ENCODE results near the gene CCNQ.

The CCNQ gene

GRCh38 chrX:153582896-153583295, 16.0 kb downstream of the CCNQ start:
- TF ChIP-seq REST (IDR thresholded peaks at IDR 0.05; ENCODE audit: insufficient read depth in 1 of 2, low read depth in 2 of 2, low read length in 2 of 2) = no peak
- TF ChIP-seq POLR2AphosphoS5 (IDR thresholded peaks at IDR 0.05; ENCODE audit: low read depth, low read length) = no peak
- TF ChIP-seq FOXP2 (optimal IDR thresholded peaks at IDR 0.05; ENCODE audit: borderline replicate concordance, extremely low read depth, extremely low read length, insufficient read depth) = no peak

GRCh38 chrX:153580700-153581386, 18.1 kb downstream of the CCNQ start:
- TF ChIP-seq FOXP2 (optimal IDR thresholded peaks at IDR 0.05; ENCODE audit: borderline replicate concordance, extremely low read depth, extremely low read length, insufficient read depth) = no peak
- no peak for TF ChIP-seq POLR2AphosphoS5 (IDR thresholded peaks at IDR 0.05; ENCODE audit: low read depth, low read length)
- TF ChIP-seq TAF1 (IDR thresholded peaks at IDR 0.05; ENCODE audit: borderline replicate concordance, insufficient read depth, low read length) = no peak
- no peak for TF ChIP-seq SIN3A (IDR thresholded peaks at IDR 0.05; ENCODE audit: borderline replicate concordance, insufficient read depth, low read length)
- no peak for TF ChIP-seq REST (IDR thresholded peaks at IDR 0.05; ENCODE audit: insufficient read depth in 1 of 2, low read depth in 2 of 2, low read length in 2 of 2)

- TF ChIP-seq SIN3A (IDR thresholded peaks at IDR 0.05; ENCODE audit: borderline replicate concordance, insufficient read depth, low read length) (no peak), TAF1 (IDR thresholded peaks at IDR 0.05; ENCODE audit: borderline replicate concordance, insufficient read depth, low read length) (no peak), POLR2AphosphoS5 (IDR thresholded peaks at IDR 0.05; ENCODE audit: low read depth, low read length) (no peak)
Observed at GRCh38 chrX:153578889-153579288, 20.1 kb downstream of the CCNQ start.

GRCh38 chrX:153578200-153578835, 20.6 kb downstream of the CCNQ start:
- TF ChIP-seq POLR2AphosphoS5 (IDR thresholded peaks at IDR 0.05; ENCODE audit: low read depth, low read length) (no peak), FOXP2 (optimal IDR thresholded peaks at IDR 0.05; ENCODE audit: borderline replicate concordance, extremely low read depth, extremely low read length, insufficient read depth) (no peak), SIN3A (IDR thresholded peaks at IDR 0.05; ENCODE audit: borderline replicate concordance, insufficient read depth, low read length) (no peak), TAF1 (IDR thresholded peaks at IDR 0.05; ENCODE audit: borderline replicate concordance, insufficient read depth, low read length) (no peak), REST (IDR thresholded peaks at IDR 0.05; ENCODE audit: insufficient read depth in 1 of 2, low read depth in 2 of 2, low read length in 2 of 2) (no peak)

- TF ChIP-seq FOXP2 (optimal IDR thresholded peaks at IDR 0.05; ENCODE audit: borderline replicate concordance, extremely low read depth, extremely low read length, insufficient read depth) = no peak
- TF ChIP-seq SIN3A (IDR thresholded peaks at IDR 0.05; ENCODE audit: borderline replicate concordance, insufficient read depth, low read length) = no peak
- no peak for TF ChIP-seq POLR2AphosphoS5 (IDR thresholded peaks at IDR 0.05; ENCODE audit: low read depth, low read length)
Observed at GRCh38 chrX:153576961-153577360, 22.0 kb downstream of the CCNQ start.

- TF ChIP-seq TAF1 (IDR thresholded peaks at IDR 0.05; ENCODE audit: borderline replicate concordance, insufficient read depth, low read length) (no peak), SIN3A (IDR thresholded peaks at IDR 0.05; ENCODE audit: borderline replicate concordance, insufficient read depth, low read length) (no peak), REST (IDR thresholded peaks at IDR 0.05; ENCODE audit: insufficient read depth in 1 of 2, low read depth in 2 of 2, low read length in 2 of 2) (no peak), POLR2AphosphoS5 (IDR thresholded peaks at IDR 0.05; ENCODE audit: low read depth, low read length) (no peak), FOXP2 (optimal IDR thresholded peaks at IDR 0.05; ENCODE audit: borderline replicate concordance, extremely low read depth, extremely low read length, insufficient read depth) (no peak)
Observed at GRCh38 chrX:153576239-153576870, 22.6 kb downstream of the CCNQ start.

Measured in PFSK-1 (cell line).